Stimulated activated CD8-positive, alpha-beta memory T cell treated with anti-CD3 and anti-CD28 coated beads, Interleukin-7, amount 100 ng/mL, for 1 hour (primary cell): ENCODE measurements around the gene ZNF518A.

ENCODE experiments used
- DNase-seq, 2 donors: peaks; one replicate each; pipeline ENCODE4 v3.0.0-alpha.2; 2020; ENCODE audit warnings: low read depth in 2 of 2

Gene ZNF518A

GRCh38 chr10:96129387-96130325 is at the start of gene ZNF518A:
Gene ZNF518A, plus strand, starts transcription at chr10:96130297. Its CDS starts 26,026 bp downstream, at chr10:96156323.
- DNase-seq: peak; percentile 70 to 79

GRCh38 chr10:96082153-96082552 is 47.9 kb upstream of the ZNF518A start:
- DNase-seq: no peak

- DNase-seq: no peak
These were observed 47.3 kb upstream of the ZNF518A start for GRCh38 chr10:96082748-96083147.

- DNase-seq: no peak
These were observed 41.0 kb upstream of the ZNF518A start for GRCh38 chr10:96089116-96089515.

- DNase-seq: peak; percentile 84 to 85
These were observed 40.2 kb upstream of the ZNF518A start for GRCh38 chr10:96089670-96090462.

GRCh38 chr10:96090463-96090800 is 39.7 kb upstream of the ZNF518A start:
- DNase-seq: no peak

- DNase-seq: no peak
These were observed 36.9 kb upstream of the ZNF518A start for GRCh38 chr10:96092999-96093767.

GRCh38 chr10:96093948-96094347 is 36.1 kb upstream of the ZNF518A start:
- no peak for DNase-seq

GRCh38 chr10:96096958-96097357 is 33.1 kb upstream of the ZNF518A start:
- DNase-seq: no peak

GRCh38 chr10:96097865-96098264 is 32.2 kb upstream of the ZNF518A start:
- DNase-seq: no peak

- DNase-seq: no peak
These were observed 22.5 kb upstream of the ZNF518A start for GRCh38 chr10:96107623-96108038.

- DNase-seq: no peak
These were observed 17.6 kb upstream of the ZNF518A start for GRCh38 chr10:96112531-96112930.

GRCh38 chr10:96118604-96119450 is 11.3 kb upstream of the ZNF518A start:
- no peak for DNase-seq

- no peak for DNase-seq
These were observed 7.3 kb upstream of the ZNF518A start for GRCh38 chr10:96122824-96123223.

- DNase-seq: no peak
These were observed 5.6 kb upstream of the ZNF518A start for GRCh38 chr10:96124230-96125141.

- no peak for DNase-seq
These were observed 5.0 kb upstream of the ZNF518A start for GRCh38 chr10:96125142-96125515.

- peak in 1 of 2 donors; percentile 41 for DNase-seq
These were observed 364 bp downstream of the ZNF518A start for GRCh38 chr10:96130326-96130995.

- DNase-seq: no peak
These were observed 1.5 kb downstream of the ZNF518A start for GRCh38 chr10:96131621-96132020.

- no peak for DNase-seq
These were observed 3.0 kb downstream of the ZNF518A start for GRCh38 chr10:96133135-96133534.
